GM19324 (cell line): ENCODE measurements around the gene OR52W1.
"Not testable (repeated sequence)": the region's sequence is repeated elsewhere in the genome, so short reads cannot be mapped to it uniquely, and the experiment has no call there.

Experiments used
- ATAC-seq: cut with Tn5 transposase; IDR thresholded peaks from one replicate; pipeline ENCODE4 v1.9.1; 2021; ENCODE audit warnings: mild to moderate bottlenecking, moderate library complexity; ENCODE audit not compliant: unreplicated experiment, low FRiP score

The OR52W1 gene

DNA sequence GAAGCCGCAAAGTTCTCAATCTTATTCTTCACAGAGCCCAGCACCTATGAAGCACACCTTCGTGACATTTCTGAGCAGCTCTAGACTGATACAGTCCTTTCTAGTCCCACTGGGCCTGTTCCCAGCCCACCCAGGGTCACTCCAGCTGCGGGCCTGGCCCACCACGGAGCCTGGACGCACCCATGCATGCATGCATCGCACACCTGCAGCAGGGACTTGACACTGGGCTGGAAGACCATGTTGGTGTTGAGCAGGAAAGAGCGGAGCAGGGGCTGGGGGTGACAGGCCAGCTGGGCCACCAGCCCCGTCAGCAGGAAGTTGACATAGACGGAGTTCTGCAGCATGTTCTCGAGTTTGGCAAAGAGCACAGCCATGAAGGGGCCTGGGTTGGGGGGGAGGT is 15.5 kb downstream of the OR52W1 start:
- ATAC-seq: no peak

DNA sequence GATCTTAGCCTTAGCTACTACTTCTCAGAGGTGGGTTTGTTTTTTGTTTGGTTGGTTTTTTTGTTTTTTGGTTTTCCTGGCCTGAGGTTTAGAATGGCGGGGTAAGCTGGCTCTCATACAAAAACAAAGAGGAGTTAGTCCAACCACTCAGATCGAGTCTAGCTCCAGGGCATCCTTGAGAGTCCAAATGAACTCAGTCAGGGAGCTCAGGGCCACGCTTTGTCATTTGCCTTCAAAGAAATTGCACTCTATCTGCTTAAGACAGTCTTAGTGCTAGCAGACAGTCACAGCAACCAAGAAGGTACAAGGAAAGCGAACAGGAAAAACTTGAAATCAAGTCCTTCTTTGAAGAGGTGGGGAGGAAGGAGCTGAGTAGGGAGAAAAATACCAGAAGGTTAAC is 17.5 kb downstream of the OR52W1 start:
- ATAC-seq: no peak

DNA sequence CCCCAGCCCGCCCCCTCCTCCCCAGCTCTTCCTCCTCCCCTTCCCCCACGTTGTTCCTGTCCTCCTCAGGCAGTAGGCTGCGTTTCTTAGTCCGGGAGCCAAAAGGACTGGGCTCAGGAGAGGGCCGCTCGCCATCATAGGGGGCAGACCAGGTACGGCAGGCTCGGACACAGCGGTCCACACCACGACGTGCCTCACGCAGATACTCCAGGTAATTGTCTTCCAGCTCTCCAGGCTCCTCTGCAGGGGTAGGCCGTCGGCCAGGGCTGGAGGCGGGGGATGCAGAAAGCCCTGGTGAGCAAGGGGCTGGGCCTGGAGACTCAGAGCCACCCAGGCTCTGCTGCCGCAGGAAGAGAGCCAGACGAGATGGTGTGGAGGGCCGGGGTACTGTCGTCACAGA is 18.7 kb downstream of the OR52W1 start:
- ATAC-seq: no peak

DNA sequence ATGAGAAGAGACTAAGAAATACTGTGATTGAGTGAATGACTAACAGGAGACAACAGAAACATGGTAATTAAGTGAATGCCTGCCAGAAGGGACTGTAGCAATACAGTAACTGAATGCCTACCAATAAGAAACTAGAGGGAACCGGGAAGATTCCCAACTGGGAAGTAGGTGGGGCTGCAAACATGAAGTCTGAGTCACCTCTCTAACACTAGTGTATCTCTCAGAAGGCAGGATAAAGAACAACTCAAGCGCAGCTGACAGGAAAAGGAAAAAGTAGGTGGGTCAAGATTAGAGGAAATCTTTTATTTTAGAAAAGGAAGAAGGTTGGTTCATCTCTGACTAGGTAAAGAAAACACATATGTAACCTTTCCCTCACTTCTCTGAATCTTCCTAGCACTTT is 20.3 kb downstream of the OR52W1 start:
- no peak for ATAC-seq

DNA sequence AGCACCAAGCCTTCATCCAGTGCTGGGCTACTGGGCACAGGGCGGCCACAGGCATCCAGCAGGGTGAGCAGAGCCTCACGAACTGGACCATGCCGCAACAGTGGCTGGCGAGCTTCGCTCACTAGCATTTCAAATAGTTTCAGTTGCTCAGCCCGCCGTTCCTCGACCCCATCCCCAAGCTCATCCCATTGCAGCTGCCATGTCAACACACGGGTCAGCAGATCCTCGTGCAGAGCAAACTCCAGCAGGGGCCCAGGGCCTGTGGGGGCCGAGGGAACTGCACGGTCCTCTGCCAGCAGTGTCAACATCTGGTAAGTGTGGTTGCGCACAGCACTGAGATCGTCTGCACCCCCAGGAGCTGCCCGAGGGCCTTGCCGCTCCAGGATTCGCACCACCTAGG is 24.8 kb downstream of the OR52W1 start:
- no peak for ATAC-seq

GRCh38 chr11:6224421-6224820 is 25.4 kb downstream of the OR52W1 start:
- ATAC-seq: no peak

- no peak for ATAC-seq
Measured at GRCh38 chr11:6225024-6225423, 26.0 kb downstream of the OR52W1 start.

DNA sequence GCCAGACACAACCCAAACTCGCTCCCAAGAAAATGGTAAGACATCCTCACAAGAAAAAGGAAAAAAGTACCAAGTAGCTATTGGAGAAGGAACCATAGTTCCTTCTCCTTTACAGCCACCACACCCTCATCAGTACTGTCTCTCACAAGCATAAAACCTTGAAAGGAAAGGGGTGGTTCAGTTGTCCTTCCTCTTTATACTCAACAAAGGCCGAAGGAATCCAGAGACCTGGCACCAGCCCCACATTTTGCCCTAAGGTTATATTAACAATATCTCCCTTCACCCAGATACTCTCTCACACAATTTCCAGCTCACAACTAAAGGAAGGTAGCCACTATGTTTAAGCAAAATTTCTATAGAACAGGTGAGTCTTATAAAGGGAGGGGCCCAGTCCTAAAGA is 26.9 kb downstream of the OR52W1 start:
- ATAC-seq: no peak

DNA sequence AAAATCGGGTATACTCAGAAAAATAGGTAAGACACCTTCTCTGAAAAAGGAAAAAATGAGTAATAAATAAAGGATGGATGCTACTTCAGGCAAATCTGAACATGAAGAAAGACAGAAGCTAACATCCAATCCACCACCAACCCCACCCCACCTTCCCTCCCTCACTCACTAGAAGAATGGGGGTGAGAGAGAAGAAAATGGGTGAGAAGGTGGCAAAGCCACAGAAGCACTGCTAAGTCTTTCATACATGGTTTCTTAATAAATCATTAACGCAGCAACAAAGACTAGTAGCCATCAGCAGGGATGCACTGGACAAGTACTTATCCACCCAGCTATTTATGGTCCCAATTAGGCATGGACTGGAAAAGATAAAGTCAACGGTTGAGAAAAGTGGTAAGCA is 29.5 kb downstream of the OR52W1 start:
- no peak for ATAC-seq

DNA sequence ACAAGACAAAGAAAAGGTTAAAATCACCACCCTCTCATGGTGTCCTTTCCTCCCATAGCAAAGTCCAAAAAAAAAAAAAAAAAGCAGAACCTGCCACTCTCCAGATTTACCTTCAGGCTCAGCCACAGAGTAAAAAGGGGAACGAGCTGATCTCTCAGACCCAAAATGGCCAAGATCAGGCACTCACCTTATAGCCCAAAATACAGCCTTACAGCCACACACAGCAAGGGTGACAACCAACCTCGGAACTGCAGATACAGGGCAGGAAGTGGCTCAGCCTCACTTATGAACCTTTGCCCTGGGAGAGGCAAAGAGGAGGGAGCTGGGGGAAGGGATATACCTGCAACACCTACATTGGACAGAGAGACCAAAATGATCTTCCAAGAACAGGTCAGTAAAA is 30.9 kb downstream of the OR52W1 start:
- ATAC-seq: no peak

DNA sequence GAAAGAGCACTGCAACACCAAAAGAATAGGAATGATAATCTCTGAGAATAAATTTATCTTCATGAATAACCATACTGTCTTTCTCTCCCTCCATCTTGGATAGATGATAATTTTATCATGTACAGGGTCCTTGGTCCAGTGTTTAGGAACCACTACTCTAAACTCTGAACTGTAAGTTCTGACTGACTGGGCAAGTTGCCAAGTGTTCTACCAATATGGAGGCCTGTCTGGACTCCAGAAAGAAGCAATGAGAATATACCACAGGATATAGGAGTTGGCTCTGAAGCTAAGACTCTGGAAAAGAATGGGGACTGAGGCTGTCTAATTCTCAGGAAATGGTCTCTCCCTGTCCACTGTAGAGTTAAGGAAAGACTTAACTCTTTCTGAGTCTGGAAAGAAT is 33.9 kb downstream of the OR52W1 start:
- ATAC-seq: no peak

- ATAC-seq: no peak
Measured at GRCh38 chr11:6233984-6234386, 35.0 kb downstream of the OR52W1 start.

DNA sequence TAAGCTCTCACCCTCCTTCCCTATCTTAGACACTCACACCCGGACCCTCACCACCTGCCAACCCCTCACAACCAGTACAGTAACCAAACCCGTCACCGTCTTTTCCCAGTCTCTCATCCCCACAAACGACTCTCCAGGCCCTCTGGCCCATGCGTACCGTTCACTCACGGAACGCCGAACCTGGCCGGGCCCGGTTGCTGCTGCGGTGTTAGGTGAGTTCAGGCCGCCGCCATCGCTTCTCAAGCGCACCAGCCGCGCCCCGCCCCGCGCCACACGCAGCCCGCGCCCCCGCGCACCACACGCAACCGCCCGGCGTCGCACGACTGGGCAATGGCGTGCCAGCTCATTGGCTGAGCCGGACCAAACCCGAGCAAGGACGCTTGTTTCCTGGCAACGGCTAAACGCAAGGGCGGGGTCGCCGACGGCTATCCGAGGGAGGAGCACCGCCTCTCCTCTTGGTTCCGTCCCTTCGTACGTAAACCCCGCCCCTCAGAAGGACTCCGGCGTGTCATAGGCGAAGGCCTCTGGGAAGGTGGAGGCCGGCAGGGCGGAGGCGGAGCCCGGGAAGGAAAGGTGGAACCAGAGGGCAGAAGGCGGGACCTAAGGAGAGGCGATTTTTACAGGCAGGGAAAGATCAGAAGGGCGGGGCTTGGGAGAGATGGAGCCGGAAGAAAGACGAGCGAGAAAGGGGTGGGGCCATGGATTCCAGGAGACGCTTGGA is 35.5 kb downstream of the OR52W1 start, which contains the start of gene FHIP1B:
TSS of gene FHIP1B (minus strand) at position 250 of the 721 bp plus-strand sequence. CDS start 10,120 bp downstream, outside the sequence.
- ATAC-seq: peak; percentile 98

- no peak for ATAC-seq
Measured at GRCh38 chr11:6237266-6237665, 38.2 kb downstream of the OR52W1 start.

DNA sequence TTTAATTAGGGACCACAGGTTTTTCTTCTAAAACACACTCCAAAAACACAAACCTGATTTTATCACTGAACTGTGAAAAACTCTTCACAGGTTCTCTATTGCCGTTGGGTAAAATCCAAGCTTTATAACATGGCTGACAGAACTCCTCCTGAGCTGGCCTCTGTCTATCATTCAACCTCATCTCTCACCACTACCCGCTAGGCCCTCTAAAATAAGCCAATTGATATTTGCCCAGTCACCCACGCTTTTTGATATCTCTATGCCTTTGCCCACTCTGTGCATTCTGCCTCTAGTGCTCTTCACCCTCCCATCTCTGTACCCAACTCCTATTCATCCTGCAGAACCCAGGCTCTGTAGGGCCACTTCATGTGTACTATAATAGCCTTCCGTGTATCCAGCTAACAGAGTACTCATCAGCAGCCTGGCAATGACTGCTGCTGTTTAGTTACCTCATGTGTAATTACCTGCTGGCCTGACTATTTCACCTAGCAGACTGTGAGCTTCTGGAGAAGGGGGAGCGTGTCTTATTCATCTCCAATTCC is 38.8 kb downstream of the OR52W1 start:
- ATAC-seq: no peak

- no peak for ATAC-seq
Measured at GRCh38 chr11:6238902-6239301, 39.9 kb downstream of the OR52W1 start, which contains the start of gene CNGA4. Gene CNGA4 (plus strand): TSS chr11:6239089. CDS start chr11:6239207, 118 bp downstream.

DNA sequence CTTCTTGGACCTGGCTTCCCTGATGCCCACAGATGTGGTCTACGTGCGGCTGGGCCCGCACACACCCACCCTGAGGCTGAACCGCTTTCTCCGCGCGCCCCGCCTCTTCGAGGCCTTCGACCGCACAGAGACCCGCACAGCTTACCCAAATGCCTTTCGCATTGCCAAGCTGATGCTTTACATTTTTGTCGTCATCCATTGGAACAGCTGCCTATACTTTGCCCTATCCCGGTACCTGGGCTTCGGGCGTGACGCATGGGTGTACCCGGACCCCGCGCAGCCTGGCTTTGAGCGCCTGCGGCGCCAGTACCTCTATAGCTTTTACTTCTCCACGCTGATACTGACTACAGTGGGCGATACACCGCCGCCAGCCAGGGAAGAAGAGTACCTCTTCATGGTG is 41.1 kb downstream of the OR52W1 start:
- ATAC-seq: no peak

- no peak for ATAC-seq
Measured at GRCh38 chr11:6240781-6241180, 41.8 kb downstream of the OR52W1 start.

GRCh38 chr11:6241316-6241715 is 42.3 kb downstream of the OR52W1 start:
- ATAC-seq: no peak

- no peak for ATAC-seq
Measured at GRCh38 chr11:6245536-6245935, 46.5 kb downstream of the OR52W1 start.

GRCh38 chr11:6248248-6248647 is 49.2 kb downstream of the OR52W1 start:
- no peak for ATAC-seq

DNA sequence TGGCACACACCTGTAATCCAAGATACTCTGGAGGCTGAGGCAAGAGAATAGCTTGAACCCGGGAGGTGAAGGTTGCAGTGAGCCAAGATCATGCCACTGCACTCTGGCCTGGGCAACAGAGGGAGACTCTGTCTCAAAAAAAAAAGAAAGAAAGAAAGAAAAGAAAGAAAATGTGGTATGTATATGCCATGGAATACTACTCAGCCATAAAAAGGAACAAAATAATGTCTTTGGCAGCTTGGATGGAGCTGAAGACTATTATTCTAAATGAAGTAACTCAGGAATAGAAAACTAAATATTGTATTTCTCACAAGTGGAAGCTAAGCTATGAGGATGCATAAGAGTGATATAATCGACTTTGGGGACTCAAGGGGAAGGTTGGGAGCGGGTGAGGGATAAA is 49.9 kb downstream of the OR52W1 start:
- ATAC-seq: not testable (repeated sequence)
